G401 (cell line): ENCODE data around the gene MIR17HG. TPM values are rescaled to one million over a fixed set of nuclear protein-coding genes. Genes with fewer than 3 reads are reported as not detected.

Experiments used
- DNase-seq: peaks from one replicate; pipeline ENCODE4 v3.0.0-alpha.2; 2015; ENCODE audit warnings: low spot score
- in situ Hi-C: cut with HindIII; loops from 2 replicates; pipeline ENCODE4 v1.10.0; 2016; ENCODE audit warnings: low sequenced_read_pairs, mixed read lengths
- total RNA-seq: library from RNA; depleted of rRNA; stranded (reverse); fragments of >200 nt; shearing (Covaris generic); gene quantifications from 2 replicates; pipeline ENCODE4 v1.2.3, GENCODE V29; 2014; rRNA removed

MIR17HG gene
- total RNA-seq, 1 experiment from 2014 or later = 6.6 TPM

- no peak for DNase-seq
- in situ Hi-C loops = no loop called here
Measured at GRCh38 chr13:91401920-91402319, 54.4 kb downstream of the MIR17HG start.

Other genes with a start within 250 kb of the MIR17HG start
- gene GPC5, start 50.9 kb downstream of the MIR17HG start, total RNA-seq = 3.4 and 14.2 TPM in 2 replicates